ENCODE results near the gene PDE4B.
"Not testable (repeated sequence)": the region's sequence is repeated elsewhere in the genome, so short reads cannot be mapped to it uniquely, and the experiment has no call there.

The PDE4B gene

GRCh38 chr1:66399888-66400529 lies 607.3 kb downstream of the PDE4B start:
- TF ChIP-seq, protein P1, sequence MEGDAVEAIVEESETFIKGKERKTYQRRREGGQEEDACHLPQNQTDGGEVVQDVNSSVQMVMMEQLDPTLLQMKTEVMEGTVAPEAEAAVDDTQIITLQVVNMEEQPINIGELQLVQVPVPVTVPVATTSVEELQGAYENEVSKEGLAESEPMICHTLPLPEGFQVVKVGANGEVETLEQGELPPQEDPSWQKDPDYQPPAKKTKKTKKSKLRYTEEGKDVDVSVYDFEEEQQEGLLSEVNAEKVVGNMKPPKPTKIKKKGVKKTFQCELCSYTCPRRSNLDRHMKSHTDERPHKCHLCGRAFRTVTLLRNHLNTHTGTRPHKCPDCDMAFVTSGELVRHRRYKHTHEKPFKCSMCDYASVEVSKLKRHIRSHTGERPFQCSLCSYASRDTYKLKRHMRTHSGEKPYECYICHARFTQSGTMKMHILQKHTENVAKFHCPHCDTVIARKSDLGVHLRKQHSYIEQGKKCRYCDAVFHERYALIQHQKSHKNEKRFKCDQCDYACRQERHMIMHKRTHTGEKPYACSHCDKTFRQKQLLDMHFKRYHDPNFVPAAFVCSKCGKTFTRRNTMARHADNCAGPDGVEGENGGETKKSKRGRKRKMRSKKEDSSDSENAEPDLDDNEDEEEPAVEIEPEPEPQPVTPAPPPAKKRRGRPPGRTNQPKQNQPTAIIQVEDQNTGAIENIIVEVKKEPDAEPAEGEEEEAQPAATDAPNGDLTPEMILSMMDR (IDR thresholded peaks at IDR 0.05; ENCODE audit: borderline replicate concordance, control extremely low read depth, extremely low read depth, insufficient read depth, missing control alignments) = no peak
- no peak for DNase-seq (ENCODE audit: low spot score)
- in situ Hi-C loops (cut with MboI; ENCODE audit: low sequenced_read_pairs, unreplicated experiment) = no loop called here

GRCh38 chr1:66400660-66401059 lies 608.0 kb downstream of the PDE4B start:
- DNase-seq (ENCODE audit: low spot score) = no peak
- in situ Hi-C loops (cut with MboI; ENCODE audit: low sequenced_read_pairs, unreplicated experiment) = no loop called here
- TF ChIP-seq, protein P1 (IDR thresholded peaks at IDR 0.05; ENCODE audit: borderline replicate concordance, control extremely low read depth, extremely low read depth, insufficient read depth, missing control alignments) = no peak

DNA sequence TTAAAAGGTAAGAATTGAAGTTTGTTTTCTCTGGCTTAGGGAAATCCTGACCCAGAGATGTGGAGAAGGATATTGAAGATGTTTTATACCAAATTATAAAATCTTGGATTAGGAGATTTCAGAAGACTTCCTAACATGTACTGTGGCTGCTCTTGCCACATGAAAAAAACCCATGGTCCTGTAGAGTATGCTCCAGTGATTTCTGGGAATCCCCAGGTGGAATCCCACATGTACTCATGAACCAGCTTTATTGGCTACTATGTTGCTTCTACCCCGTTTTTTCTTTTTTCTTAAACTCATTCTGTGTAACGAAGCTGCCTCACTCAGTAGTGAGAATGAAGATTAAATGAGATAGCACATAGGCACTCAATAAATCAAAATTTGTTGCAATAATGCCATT lies 608.5 kb downstream of the PDE4B start:
- in situ Hi-C loops (cut with MboI; ENCODE audit: low sequenced_read_pairs, unreplicated experiment) = no loop called here
- no peak for DNase-seq (ENCODE audit: low spot score)
- TF ChIP-seq, protein P1 (IDR thresholded peaks at IDR 0.05; ENCODE audit: borderline replicate concordance, control extremely low read depth, extremely low read depth, insufficient read depth, missing control alignments) = no peak

- DNase-seq (ENCODE audit: low spot score) = no peak
- in situ Hi-C loops (cut with MboI; ENCODE audit: low sequenced_read_pairs, unreplicated experiment) = no loop called here
Observed at GRCh38 chr1:66402194-66402593, 609.5 kb downstream of the PDE4B start.

GRCh38 chr1:66403007-66403731 lies 610.5 kb downstream of the PDE4B start:
- in situ Hi-C loops (cut with MboI; ENCODE audit: low sequenced_read_pairs, unreplicated experiment) = no loop called here
- DNase-seq (ENCODE audit: low spot score) = no peak
- TF ChIP-seq, protein P1 (IDR thresholded peaks at IDR 0.05; ENCODE audit: borderline replicate concordance, control extremely low read depth, extremely low read depth, insufficient read depth, missing control alignments) = no peak

More at GRCh38 chr1:66402194-66402593, 609.5 kb downstream of the PDE4B start:
- TF ChIP-seq, protein P1 (IDR thresholded peaks at IDR 0.05; ENCODE audit: borderline replicate concordance, control extremely low read depth, extremely low read depth, insufficient read depth, missing control alignments) = no peak

GRCh38 chr1:66405061-66405460 lies 612.4 kb downstream of the PDE4B start:
- no peak for DNase-seq (ENCODE audit: low spot score)
- TF ChIP-seq, protein P1 (IDR thresholded peaks at IDR 0.05; ENCODE audit: borderline replicate concordance, control extremely low read depth, extremely low read depth, insufficient read depth, missing control alignments) = no peak
- in situ Hi-C loops (cut with MboI; ENCODE audit: low sequenced_read_pairs, unreplicated experiment) = no loop called here

DNA sequence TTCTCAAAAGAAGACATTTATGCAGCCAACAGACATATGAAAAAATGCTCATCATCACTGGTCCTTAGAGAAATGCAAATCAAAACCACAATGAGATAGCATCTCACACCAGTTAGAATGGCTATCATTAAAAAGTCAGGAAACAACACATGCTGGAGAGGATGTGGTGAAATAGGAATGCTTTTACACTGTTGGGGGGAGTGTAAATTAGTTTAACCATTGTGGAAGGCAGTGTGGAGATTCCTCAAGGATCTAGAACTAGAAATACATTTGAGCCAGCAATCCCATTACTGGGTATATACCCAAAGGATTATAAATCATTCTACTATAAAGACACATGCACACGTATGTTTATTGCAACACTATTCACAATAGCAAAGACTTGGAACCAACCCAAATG lies 618.8 kb downstream of the PDE4B start:
- DNase-seq (ENCODE audit: low spot score); in situ Hi-C loops (cut with MboI; ENCODE audit: low sequenced_read_pairs, unreplicated experiment): not testable (repeated sequence)

All from GM13976 (cell line).